ENCODE data around the gene HSBP1L1. TPM values are rescaled to one million over a fixed set of nuclear protein-coding genes. Genes with fewer than 3 reads are reported as not detected.
"Not testable (repeated sequence)": the region's sequence is repeated elsewhere in the genome, so short reads cannot be mapped to it uniquely, and the experiment has no call there.

The HSBP1L1 gene
- total RNA-seq, 1 donor from 2014 or later, result 2.1 TPM

DNA sequence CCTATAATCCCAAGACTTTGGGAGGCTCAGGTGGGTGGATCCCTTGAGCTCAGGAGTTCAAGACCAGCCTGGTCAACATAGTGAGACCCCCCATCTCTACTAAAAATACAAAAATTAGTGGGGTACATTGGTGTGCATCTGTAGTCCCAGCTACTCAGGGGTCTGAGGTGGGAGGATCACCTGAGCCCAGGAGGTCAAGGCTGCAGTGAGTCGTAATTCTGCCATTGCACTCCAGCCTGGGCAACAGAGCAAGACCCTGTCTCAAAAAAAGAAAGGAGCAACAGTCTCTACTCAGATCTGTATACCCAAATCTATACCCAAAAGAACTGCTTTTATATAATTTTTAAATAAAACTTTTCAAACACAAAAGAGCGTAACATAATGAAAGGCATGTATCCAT, 5.5 kb upstream of the HSBP1L1 start:
- no peak overlapping the region for H3K4me3 ChIP-seq (ENCODE audit: low read length in 3 of 3)
- no peaks in the 10 kb centered on the region for H3K36me3 ChIP-seq (ENCODE audit: control insufficient read depth in 3 of 3, insufficient read depth in 3 of 3, low read length in 3 of 3)
- no peaks in the 10 kb centered on the region for H3K9me3 ChIP-seq (ENCODE audit: control insufficient read depth in 3 of 3, low read length in 3 of 3)
- peaks cover 0 to 4% (median 4%) of the 10 kb centered on the region in 3 donors for H3K4me1 ChIP-seq (ENCODE audit: control insufficient read depth in 3 of 3, insufficient read depth in 3 of 3, low read length in 3 of 3)
- peaks cover 0 to 19% (median 6%) of the 10 kb centered on the region in 3 donors for H3K27me3 ChIP-seq (ENCODE audit: control insufficient read depth in 3 of 3, insufficient read depth in 3 of 3, low read length in 3 of 3)
- no peak overlapping the region for H3K27ac ChIP-seq (ENCODE audit: low read depth, low read length)
- H3K9ac ChIP-seq (ENCODE audit: low read depth in 1 of 3, low read length in 3 of 3), result no peak overlapping the region

DNA sequence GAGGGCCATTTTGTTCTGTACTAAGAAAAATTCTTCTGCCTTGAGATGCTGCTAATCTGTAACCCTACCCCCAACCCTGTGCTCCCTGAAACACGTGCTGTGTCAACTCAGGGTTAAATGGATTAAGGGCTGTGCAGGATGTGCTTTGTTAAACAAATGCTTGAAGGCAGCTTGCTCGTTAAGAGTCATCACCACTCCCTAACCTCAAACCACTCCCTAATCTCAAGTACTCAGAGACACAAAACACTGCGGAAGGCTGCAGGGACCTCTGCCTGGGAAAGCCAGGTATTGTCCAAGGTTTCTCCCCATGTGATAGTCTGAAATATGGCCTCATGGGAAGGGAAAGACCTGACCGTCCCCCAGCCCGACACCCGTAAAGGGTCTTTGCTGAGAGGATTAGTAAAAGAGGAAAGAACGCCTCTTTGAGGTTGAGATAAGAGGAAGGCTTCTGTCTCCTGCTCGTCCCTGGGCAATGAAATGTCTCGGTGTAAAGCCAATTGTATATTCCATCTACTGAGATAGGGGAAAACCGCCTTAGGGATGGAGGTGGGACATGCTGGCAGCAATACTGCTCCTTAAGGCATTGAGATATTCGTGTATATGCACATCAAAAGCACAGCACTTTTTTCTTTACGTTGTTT, 4.2 kb upstream of the HSBP1L1 start:
- not testable (repeated sequence) for H3K4me3 ChIP-seq (ENCODE audit: low read length in 3 of 3); H3K36me3 ChIP-seq (ENCODE audit: control insufficient read depth in 3 of 3, insufficient read depth in 3 of 3, low read length in 3 of 3); H3K4me1 ChIP-seq (ENCODE audit: control insufficient read depth in 3 of 3, insufficient read depth in 3 of 3, low read length in 3 of 3); H3K27ac ChIP-seq (ENCODE audit: low read depth, low read length); H3K9ac ChIP-seq (ENCODE audit: low read depth in 1 of 3, low read length in 3 of 3); H3K9me3 ChIP-seq (ENCODE audit: control insufficient read depth in 3 of 3, low read length in 3 of 3)
- H3K27me3 ChIP-seq (ENCODE audit: control insufficient read depth in 3 of 3, insufficient read depth in 3 of 3, low read length in 3 of 3), result peaks cover 0 to 19% (median 6%) of the 10 kb centered on the region in 3 donors

DNA sequence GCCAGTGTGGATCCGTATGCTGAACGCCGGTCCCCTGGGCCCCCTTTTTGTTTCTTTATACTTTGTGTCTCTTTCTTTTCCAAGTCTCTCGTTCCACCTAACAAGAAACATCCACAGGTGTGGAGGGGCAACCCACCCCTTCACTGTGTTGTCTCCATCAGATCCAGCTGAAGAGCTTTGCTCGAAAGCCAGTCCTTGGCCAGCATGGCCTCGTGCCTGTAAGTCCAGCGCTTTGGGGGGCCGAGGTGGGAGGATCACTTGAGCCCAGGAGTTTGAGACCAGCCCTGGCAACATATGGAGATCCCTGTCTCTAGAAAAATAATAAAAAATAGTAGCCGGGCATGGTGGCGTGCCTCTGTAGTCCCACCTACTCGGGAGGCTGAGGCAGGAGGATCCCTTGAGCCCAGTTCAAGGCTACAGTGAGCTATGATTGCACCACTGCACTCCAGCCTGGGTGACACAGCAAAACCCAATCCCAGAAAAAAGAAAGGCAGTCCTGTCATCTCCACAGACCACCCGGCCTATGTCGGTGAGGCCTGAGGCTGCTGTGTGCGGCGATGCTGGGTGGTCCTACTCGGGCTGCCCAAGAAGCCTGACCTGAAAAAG, 3.4 kb upstream of the HSBP1L1 start:
- no peak overlapping the region for H3K9ac ChIP-seq (ENCODE audit: low read depth in 1 of 3, low read length in 3 of 3)
- H3K4me1 ChIP-seq (ENCODE audit: control insufficient read depth in 3 of 3, insufficient read depth in 3 of 3, low read length in 3 of 3), result peaks cover 6 to 11% (median 8%) of the 10 kb centered on the region in 3 donors
- no peak overlapping the region for H3K27ac ChIP-seq (ENCODE audit: low read depth, low read length)
- no peaks in the 10 kb centered on the region for H3K36me3 ChIP-seq (ENCODE audit: control insufficient read depth in 3 of 3, insufficient read depth in 3 of 3, low read length in 3 of 3)
- H3K27me3 ChIP-seq (ENCODE audit: control insufficient read depth in 3 of 3, insufficient read depth in 3 of 3, low read length in 3 of 3), result peaks cover 0 to 19% (median 6%) of the 10 kb centered on the region in 3 donors
- no peak overlapping the region for H3K4me3 ChIP-seq (ENCODE audit: low read length in 3 of 3)
- H3K9me3 ChIP-seq (ENCODE audit: control insufficient read depth in 3 of 3, low read length in 3 of 3), result no peaks in the 10 kb centered on the region

DNA sequence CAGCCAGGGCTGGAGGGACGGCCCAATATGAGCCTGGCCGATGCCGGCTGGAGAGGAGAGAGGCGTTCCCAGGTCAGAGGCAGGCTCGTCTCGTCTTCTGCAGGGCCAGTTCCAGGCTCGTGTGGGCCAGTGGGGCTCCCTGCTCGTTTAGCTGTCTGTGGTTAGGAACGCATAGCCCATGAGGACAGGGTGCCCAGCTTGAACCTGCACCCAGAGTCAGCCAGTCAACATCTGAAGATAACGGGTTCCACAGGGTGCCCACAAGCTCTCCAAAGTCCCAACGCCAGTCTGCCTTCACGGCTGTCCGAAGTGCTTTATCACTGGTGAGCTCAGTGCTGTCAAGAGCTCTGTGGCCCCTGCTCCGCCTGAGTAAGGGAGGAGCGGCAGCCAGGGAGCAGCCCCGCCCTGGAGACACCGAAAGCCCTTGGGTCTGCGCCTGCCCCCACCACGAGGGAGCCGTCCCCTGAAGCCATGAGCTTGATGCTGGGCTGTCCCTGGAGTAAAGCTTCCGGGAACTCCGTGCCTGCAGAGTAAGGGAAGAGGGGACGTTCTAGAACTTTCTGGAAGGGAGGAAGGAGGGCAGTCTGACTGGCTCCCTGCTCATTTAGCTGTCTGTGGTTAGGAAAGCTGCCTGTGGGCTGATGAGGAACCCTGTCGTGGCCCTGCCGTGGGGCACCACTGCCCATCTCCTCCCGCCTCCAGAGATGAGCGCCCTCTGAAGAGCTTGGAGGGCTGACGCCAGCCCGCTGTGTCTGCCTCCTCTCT, 2.7 kb upstream of the HSBP1L1 start:
- Histone ChIP-seq H3K9me3 (ENCODE audit: control insufficient read depth in 3 of 3, low read length in 3 of 3) (no peaks in the 10 kb centered on the region), H3K27ac (ENCODE audit: low read depth, low read length) (no peak overlapping the region), H3K4me1 (ENCODE audit: control insufficient read depth in 3 of 3, insufficient read depth in 3 of 3, low read length in 3 of 3) (peaks cover 6 to 11% (median 8%) of the 10 kb centered on the region in 3 donors), H3K9ac (ENCODE audit: low read depth in 1 of 3, low read length in 3 of 3) (no peak overlapping the region), H3K27me3 (ENCODE audit: control insufficient read depth in 3 of 3, insufficient read depth in 3 of 3, low read length in 3 of 3) (peaks cover 0 to 19% (median 6%) of the 10 kb centered on the region in 3 donors), H3K36me3 (ENCODE audit: control insufficient read depth in 3 of 3, insufficient read depth in 3 of 3, low read length in 3 of 3) (no peaks in the 10 kb centered on the region), H3K4me3 (ENCODE audit: low read length in 3 of 3) (no peak overlapping the region)

DNA sequence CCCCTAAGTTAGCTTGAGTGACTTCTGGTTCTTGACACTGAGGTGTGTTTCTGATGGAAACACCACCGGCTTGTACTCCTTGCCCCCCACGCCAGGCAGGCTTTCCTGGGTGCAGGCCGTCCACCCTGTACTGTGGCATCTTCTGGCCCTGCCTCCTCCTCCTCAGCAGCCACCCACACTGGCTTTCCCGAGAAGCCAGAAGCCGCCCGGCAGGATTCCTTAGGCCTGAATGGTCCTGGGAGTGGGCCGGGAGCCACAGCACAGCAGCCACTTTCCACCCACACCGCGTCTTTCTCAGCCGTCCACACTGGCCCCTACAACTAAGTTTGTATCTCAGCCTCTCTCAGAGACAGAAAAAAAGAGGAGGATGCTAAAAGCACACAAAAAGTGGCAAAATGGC, 2.1 kb upstream of the HSBP1L1 start:
- no peak overlapping the region for H3K4me3 ChIP-seq (ENCODE audit: low read length in 3 of 3)
- H3K9ac ChIP-seq (ENCODE audit: low read depth in 1 of 3, low read length in 3 of 3), result no peak overlapping the region
- H3K4me1 ChIP-seq (ENCODE audit: control insufficient read depth in 3 of 3, insufficient read depth in 3 of 3, low read length in 3 of 3), result peaks cover 6 to 11% (median 8%) of the 10 kb centered on the region in 3 donors
- H3K9me3 ChIP-seq (ENCODE audit: control insufficient read depth in 3 of 3, low read length in 3 of 3), result no peaks in the 10 kb centered on the region
- peaks cover 0 to 19% (median 6%) of the 10 kb centered on the region in 3 donors for H3K27me3 ChIP-seq (ENCODE audit: control insufficient read depth in 3 of 3, insufficient read depth in 3 of 3, low read length in 3 of 3)
- H3K27ac ChIP-seq (ENCODE audit: low read depth, low read length), result no peak overlapping the region
- H3K36me3 ChIP-seq (ENCODE audit: control insufficient read depth in 3 of 3, insufficient read depth in 3 of 3, low read length in 3 of 3), result no peaks in the 10 kb centered on the region

DNA sequence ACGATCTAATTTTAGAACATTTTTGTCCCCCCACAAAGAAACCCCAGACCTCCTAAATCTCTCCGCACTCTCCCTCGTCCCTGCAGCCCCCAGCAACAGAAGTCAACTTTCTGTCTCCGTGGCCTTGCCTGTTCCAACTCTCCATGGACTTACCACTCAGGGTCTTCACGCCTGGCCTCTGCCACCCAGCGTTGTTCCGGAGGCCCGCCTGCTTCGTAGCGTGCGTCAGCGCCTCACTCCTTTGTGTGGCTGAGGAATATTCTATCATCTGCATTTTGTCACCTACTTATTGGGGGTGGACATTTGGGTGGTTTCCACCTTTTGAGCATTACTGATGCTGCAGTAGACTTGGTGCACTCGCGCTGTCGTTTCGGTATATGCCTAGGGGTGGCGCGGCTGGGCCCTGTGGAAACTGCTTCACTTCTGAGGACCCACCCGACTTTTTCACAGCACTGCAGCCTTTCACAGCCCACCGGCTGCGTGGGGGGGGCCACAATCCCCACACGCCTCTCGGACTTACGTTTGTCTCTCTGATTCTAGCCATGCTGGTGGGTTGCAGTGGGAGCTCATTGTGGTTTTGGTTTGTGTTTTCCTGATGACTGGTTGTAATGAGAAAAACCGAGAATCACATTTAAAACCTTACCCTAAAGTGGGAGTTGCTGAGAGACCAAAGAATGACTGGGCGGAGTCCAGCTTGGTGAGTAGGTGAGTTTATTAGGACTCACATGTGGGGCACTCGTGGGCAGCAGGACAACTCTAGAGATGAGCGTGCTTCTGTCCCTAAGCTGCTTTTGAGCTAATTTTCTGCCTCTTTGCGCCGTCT, 1.4 kb upstream of the HSBP1L1 start:
- peaks cover 0 to 4% (median 2%) of the 10 kb centered on the region in 3 donors for H3K36me3 ChIP-seq (ENCODE audit: control insufficient read depth in 3 of 3, insufficient read depth in 3 of 3, low read length in 3 of 3)
- peaks cover 0 to 19% (median 6%) of the 10 kb centered on the region in 3 donors for H3K27me3 ChIP-seq (ENCODE audit: control insufficient read depth in 3 of 3, insufficient read depth in 3 of 3, low read length in 3 of 3)

DNA sequence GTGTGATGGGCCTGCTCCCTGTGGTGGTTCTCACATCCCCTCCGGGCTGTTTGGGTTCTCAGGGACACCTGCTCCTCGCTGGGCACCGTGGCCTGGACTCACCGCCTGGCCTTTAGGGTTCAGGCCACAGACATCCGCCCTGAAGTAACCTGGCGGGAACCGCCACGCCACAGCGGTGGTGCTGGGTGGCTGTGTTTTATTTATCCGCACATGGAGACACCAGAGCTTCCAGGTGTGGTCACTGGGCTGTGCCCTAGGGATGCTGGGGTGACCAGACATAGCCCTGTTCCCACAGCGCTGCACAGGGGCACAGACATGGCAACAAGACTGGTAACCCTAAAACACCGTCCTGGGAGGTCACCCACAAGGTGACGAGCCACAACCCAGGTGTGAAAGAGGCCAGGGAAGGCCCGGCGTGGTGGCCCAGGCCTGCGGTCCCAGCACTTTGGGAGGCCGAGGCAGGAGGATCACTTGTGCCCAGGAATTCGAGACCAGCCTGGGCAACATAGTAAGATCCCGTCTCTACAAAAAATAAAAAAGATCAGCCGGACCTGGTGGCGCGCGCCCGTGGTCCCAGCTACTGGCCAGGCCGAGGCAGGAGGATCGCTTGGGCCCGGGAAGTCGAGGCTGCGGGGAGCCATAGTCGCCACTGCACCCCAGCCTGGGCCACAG, 649 bp upstream of the HSBP1L1 start:
- Histone ChIP-seq H3K27me3 (ENCODE audit: control insufficient read depth in 3 of 3, insufficient read depth in 3 of 3, low read length in 3 of 3) (peaks cover 0 to 14% (median 6%) of the 10 kb centered on the region in 3 donors), H3K27ac (ENCODE audit: low read depth, low read length) (peak overlapping the region; percentile 13), H3K36me3 (ENCODE audit: control insufficient read depth in 3 of 3, insufficient read depth in 3 of 3, low read length in 3 of 3) (peaks cover 0 to 4% (median 2%) of the 10 kb centered on the region in 3 donors)

More for the DNA sequence above, 1.4 kb upstream of the HSBP1L1 start:
- H3K4me3 ChIP-seq (ENCODE audit: low read length in 3 of 3), result no peak overlapping the region
- H3K9ac ChIP-seq (ENCODE audit: low read depth in 1 of 3, low read length in 3 of 3), result no peak overlapping the region
- H3K9me3 ChIP-seq (ENCODE audit: control insufficient read depth in 3 of 3, low read length in 3 of 3), result no peaks in the 10 kb centered on the region
- H3K27ac ChIP-seq (ENCODE audit: low read depth, low read length), result no peak overlapping the region
- H3K4me1 ChIP-seq (ENCODE audit: control insufficient read depth in 3 of 3, insufficient read depth in 3 of 3, low read length in 3 of 3), result peaks cover 6 to 11% (median 8%) of the 10 kb centered on the region in 3 donors

DNA sequence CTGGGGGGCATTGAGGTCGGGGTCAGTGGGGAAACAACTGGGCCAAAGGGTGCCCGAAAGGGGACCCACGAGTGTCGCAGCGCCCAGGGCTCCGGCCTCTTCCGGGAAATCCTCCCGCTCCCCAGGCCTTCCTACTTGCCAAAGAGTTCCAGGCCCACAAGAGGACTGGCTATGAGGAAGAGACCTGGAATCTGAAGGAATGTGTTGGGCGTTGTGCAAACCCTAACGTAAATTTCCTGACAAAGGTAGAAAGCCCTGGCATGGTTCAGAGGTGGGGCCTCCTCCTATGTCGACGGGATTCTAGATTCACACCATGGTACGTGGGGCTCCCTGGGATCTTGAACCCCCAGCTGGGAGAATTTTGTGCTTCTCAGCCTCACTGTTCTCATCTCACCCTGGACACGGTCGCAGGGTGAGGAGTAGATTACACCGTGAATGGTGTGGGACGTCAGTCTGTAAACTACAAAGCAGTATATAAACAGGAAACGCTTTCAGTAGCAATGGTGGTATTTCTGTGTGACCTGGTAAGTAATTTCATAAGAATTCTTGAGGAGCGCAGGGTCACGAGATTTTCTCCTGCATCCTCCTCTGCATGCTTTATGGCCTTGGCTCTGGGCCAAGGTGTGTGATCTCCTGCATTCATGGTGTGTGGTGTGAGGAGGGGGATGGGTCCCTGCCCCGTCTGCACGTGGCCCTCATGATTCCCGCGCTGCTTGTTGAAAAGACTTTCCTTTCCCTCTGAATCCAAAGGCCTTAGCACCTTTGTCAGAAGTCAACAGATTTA, 868 bp downstream of the HSBP1L1 start:
- H3K36me3 ChIP-seq (ENCODE audit: control insufficient read depth in 3 of 3, insufficient read depth in 3 of 3, low read length in 3 of 3), result peaks cover 2 to 9% (median 8%) of the 10 kb centered on the region in 3 donors
- peak overlapping the region; percentile 72 to 88 (median 77) for H3K9ac ChIP-seq (ENCODE audit: low read depth in 1 of 3, low read length in 3 of 3)
- H3K27ac ChIP-seq (ENCODE audit: low read depth, low read length), result peak overlapping the region; percentile 71
- H3K4me3 ChIP-seq (ENCODE audit: low read length in 3 of 3), result peak overlapping the region; percentile 73 to 76 (median 75)
- no peaks in the 10 kb centered on the region for H3K9me3 ChIP-seq (ENCODE audit: control insufficient read depth in 3 of 3, low read length in 3 of 3)
- peaks cover 6 to 11% (median 8%) of the 10 kb centered on the region in 3 donors for H3K4me1 ChIP-seq (ENCODE audit: control insufficient read depth in 3 of 3, insufficient read depth in 3 of 3, low read length in 3 of 3)
- peaks cover 0 to 7% (median 6%) of the 10 kb centered on the region in 3 donors for H3K27me3 ChIP-seq (ENCODE audit: control insufficient read depth in 3 of 3, insufficient read depth in 3 of 3, low read length in 3 of 3)

More for the DNA sequence above, 649 bp upstream of the HSBP1L1 start:
- Histone ChIP-seq H3K4me1 (ENCODE audit: control insufficient read depth in 3 of 3, insufficient read depth in 3 of 3, low read length in 3 of 3) (peaks cover 6 to 11% (median 8%) of the 10 kb centered on the region in 3 donors), H3K4me3 (ENCODE audit: low read length in 3 of 3) (peak overlapping the region; percentile 73 to 76 (median 75)), H3K9me3 (ENCODE audit: control insufficient read depth in 3 of 3, low read length in 3 of 3) (no peaks in the 10 kb centered on the region), H3K9ac (ENCODE audit: low read depth in 1 of 3, low read length in 3 of 3) (peak overlapping the region; percentile 72 to 88 (median 77))

Measured in skeletal muscle tissue (tissue), 4 donors.